Lung (tissue), 12 donors: ENCODE results near the gene MBTPS2. TPM values are rescaled to one million over a fixed set of nuclear protein-coding genes. Genes with fewer than 3 reads are reported as not detected.
A peak's percentile ranks its signal among the peaks of the same experiment; 100 is the strongest.

Experiments used
- ATAC-seq: fragments of 200-7000 bp; cut with Tn5 transposase; one replicate; pipeline ENCODE4 v1.9.1; 2020; ENCODE audit warnings: moderate number of reproducible peaks; ENCODE audit not compliant: insufficient read depth, low FRiP score
- DNase-seq, 3 donors: peaks; one replicate each; pipeline ENCODE4 v3.0.0-alpha.2; 2013 to 2017
- H3K27ac ChIP-seq, 2 donors: one replicate each; pipeline ENCODE4 v1.5.1; 2013; ENCODE audit warnings: mild to moderate bottlenecking in 2 of 2, moderate library complexity in 2 of 2, control low read depth in 1 of 2, inconsistent platforms in 1 of 2, low read depth in 1 of 2, low read length in 1 of 2
- H3K27me3 ChIP-seq, 3 donors: one replicate each; pipeline ENCODE4 v1.5.1; 2013; ENCODE audit warnings: low read length in 2 of 3; ENCODE audit not compliant: control insufficient read depth in 3 of 3, insufficient read depth in 3 of 3
- H3K36me3 ChIP-seq, 4 donors: one replicate each; pipeline ENCODE4 v1.5.1; 2013; ENCODE audit warnings: low read length in 4 of 4, mild to moderate bottlenecking in 1 of 4, moderate library complexity in 1 of 4; ENCODE audit not compliant: control insufficient read depth in 4 of 4, insufficient read depth in 4 of 4
- H3K4me1 ChIP-seq, 5 donors: one replicate each; pipeline ENCODE4 v1.5.1; 2013; ENCODE audit warnings: low read length in 5 of 5, mild to moderate bottlenecking in 2 of 5, moderate library complexity in 1 of 5; ENCODE audit not compliant: control insufficient read depth in 5 of 5, insufficient read depth in 5 of 5
- H3K4me3 ChIP-seq: one replicate; pipeline ENCODE4 v1.5.1; 2013; ENCODE audit warnings: mild to moderate bottlenecking, control low read depth, moderate library complexity
- H3K9ac ChIP-seq, 2 donors: one replicate each; pipeline ENCODE4 v1.5.1; 2013; ENCODE audit warnings: low read length in 2 of 2, control low read depth in 1 of 2; ENCODE audit not compliant: insufficient read depth in 1 of 2
- H3K9me3 ChIP-seq, 4 donors: one replicate each; pipeline ENCODE4 v1.5.1; 2013; ENCODE audit warnings: low read length in 3 of 4, mild to moderate bottlenecking in 1 of 4, moderate library complexity in 1 of 4; ENCODE audit not compliant: control insufficient read depth in 4 of 4, insufficient read depth in 3 of 4
- WGBS, 2 donors: extraction: QIAGEN DNeasy Blood & Tissue Kit; methylation state at CpG; one replicate each; pipeline ENCODE4 v1.1.7; 2013; 5-methylcytosine and 5-hydroxymethylcytosine counted together
- polyA plus RNA-seq, 2 donors: library from polyadenylated mRNA; stranded (reverse); fragments of 200-250 nt; gene quantifications; one replicate each; pipeline ENCODE4 v1.2.1, GENCODE V29; 2013
- total RNA-seq, 2 donors: library from RNA; depleted of rRNA in 1 of 2; stranded (reverse); fragments of >200 nt in 1 of 2; gene quantifications; one replicate each; pipeline ENCODE4 v1.2.1, GENCODE V29; 2014 to 2021
- TF ChIP-seq, protein P1 (sequence below): IDR thresholded peaks from 2 replicates; pipeline ENCODE4 v1.5.1; 2012; ENCODE audit warnings: mild to moderate bottlenecking; ENCODE audit errors: control extremely low read depth, extremely low read depth
- donor health status: control.
- donor health status: control.
- donor health status: Bipolar disorder and iron deficiency.
- donor health status: healthy.
- donor health status: DM: yes; HTN: yes; CAD: no.

The MBTPS2 gene
- total and polyA plus RNA-seq, 4 donors, result 2.0 to 21.7 (median 10.4) TPM

DNA sequence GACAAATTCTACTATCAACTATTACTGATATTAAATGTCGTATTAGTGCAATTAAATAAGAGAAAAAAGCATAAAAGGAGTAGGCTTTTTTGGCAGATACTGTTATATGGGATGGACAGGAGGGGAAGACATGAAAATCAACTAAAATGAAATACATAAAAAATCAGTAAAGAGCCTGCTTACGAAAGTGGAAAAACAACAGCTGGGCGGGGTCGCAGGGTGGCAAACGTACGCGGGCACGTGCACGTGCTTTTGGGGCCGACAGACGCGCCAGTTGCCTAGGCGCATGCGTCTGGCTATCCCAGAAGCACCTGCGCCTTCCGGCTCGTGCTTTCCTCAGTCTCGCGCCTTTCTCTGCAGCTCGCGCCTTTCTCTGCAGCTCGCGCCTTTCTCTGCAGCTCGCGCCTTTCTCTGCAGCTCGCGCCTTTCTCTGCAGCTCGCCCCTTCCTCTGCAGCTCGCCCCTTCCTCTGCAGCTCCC lies 16.6 kb downstream of the MBTPS2 start, which contains the start of gene YY2:
Gene YY2 (plus strand): TSS at position 51 of the 479 bp plus-strand sequence. CDS start 498 bp downstream, outside the sequence.
- no peak for DNase-seq

DNA sequence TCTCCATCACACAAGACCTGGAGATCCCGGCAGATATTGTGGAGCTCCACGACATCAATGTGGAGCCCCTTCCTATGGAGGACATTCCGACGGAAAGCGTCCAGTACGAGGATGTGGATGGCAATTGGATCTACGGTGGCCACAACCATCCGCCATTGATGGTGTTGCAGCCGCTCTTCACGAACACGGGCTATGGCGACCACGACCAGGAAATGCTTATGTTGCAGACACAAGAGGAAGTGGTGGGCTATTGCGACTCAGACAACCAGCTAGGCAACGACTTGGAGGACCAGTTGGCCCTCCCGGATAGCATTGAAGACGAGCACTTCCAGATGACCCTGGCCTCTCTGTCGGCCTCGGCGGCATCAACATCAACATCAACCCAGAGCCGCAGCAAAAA lies 17.1 kb downstream of the MBTPS2 start:
- ATAC-seq, result no peak
- no peak for DNase-seq
- H3K9me3 ChIP-seq, result no peaks in the 10 kb centered on the region
- no peak overlapping the region for H3K4me3 ChIP-seq
- H3K9ac ChIP-seq, result no peak overlapping the region
- no peak overlapping the region for H3K27ac ChIP-seq
- H3K4me1 ChIP-seq, result no peaks in the 10 kb centered on the region
- H3K27me3 ChIP-seq, result peaks cover 0 to 3% (median 3%) of the 10 kb centered on the region in 3 donors
- H3K36me3 ChIP-seq, result peaks cover 0 to 11% (median 3%) of the 10 kb centered on the region in 4 donors
- TF ChIP-seq, protein P1, sequence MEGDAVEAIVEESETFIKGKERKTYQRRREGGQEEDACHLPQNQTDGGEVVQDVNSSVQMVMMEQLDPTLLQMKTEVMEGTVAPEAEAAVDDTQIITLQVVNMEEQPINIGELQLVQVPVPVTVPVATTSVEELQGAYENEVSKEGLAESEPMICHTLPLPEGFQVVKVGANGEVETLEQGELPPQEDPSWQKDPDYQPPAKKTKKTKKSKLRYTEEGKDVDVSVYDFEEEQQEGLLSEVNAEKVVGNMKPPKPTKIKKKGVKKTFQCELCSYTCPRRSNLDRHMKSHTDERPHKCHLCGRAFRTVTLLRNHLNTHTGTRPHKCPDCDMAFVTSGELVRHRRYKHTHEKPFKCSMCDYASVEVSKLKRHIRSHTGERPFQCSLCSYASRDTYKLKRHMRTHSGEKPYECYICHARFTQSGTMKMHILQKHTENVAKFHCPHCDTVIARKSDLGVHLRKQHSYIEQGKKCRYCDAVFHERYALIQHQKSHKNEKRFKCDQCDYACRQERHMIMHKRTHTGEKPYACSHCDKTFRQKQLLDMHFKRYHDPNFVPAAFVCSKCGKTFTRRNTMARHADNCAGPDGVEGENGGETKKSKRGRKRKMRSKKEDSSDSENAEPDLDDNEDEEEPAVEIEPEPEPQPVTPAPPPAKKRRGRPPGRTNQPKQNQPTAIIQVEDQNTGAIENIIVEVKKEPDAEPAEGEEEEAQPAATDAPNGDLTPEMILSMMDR, result no peak
- 88 to 94% methylated on average over 21 of the region's 21 CpGs for WGBS, 2 donors

More for the DNA sequence above, 16.6 kb downstream of the MBTPS2 start, which contains the start of gene YY2:
- H3K9ac ChIP-seq, result no peak within 1 kb of the TSS
- peaks cover 0 to 3% (median 3%) of the 10 kb centered on the region in 3 donors for H3K27me3 ChIP-seq
- no peak within 1 kb of the TSS for H3K4me3 ChIP-seq
- TF ChIP-seq, protein P1, result no peak
- H3K27ac ChIP-seq, result no peak within 1 kb of the TSS
- no peak for ATAC-seq
- H3K9me3 ChIP-seq, result no peaks in the 10 kb centered on the region
- peaks cover 0 to 11% (median 3%) of the 10 kb centered on the region in 4 donors for H3K36me3 ChIP-seq
- H3K4me1 ChIP-seq, result no peaks in the 10 kb centered on the region
- 88 to 99% methylated on average over 24 to 29 of the region's 29 CpGs for WGBS, 2 donors

DNA sequence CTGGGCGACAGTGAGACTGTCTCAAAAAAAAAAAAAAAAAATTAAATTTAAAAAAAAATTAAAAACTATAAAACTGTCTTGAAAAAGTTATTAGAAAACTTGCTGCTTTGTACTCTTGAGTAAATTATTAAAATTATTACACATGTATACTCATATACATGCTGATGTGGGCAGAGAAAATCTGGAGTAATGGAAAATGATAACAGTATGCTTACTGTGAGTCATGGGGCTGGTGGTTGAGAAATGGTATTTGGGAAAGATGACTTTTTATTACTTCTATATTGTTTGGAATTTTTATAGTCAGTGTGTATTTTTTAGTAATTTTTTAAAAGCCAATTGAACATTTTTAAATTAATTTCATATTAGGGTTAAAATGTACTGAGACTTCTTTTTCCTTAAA lies 23.8 kb downstream of the MBTPS2 start:
- 90 to 100% methylated on average over 1 of the region's 1 CpG for WGBS, 2 donors
- H3K27ac ChIP-seq, result no peak overlapping the region
- no peak overlapping the region for H3K9ac ChIP-seq
- DNase-seq (no peak), ATAC-seq (no peak)
- no peak overlapping the region for H3K4me3 ChIP-seq
- peaks cover 0 to 4% (median 3%) of the 10 kb centered on the region in 3 donors for H3K27me3 ChIP-seq
- H3K9me3 ChIP-seq, result no peaks in the 10 kb centered on the region
- H3K4me1 ChIP-seq, result peaks cover 0 to 2% (median 0%) of the 10 kb centered on the region in 5 donors
- H3K36me3 ChIP-seq, result no peaks in the 10 kb centered on the region
- TF ChIP-seq, protein P1, result no peak

DNA sequence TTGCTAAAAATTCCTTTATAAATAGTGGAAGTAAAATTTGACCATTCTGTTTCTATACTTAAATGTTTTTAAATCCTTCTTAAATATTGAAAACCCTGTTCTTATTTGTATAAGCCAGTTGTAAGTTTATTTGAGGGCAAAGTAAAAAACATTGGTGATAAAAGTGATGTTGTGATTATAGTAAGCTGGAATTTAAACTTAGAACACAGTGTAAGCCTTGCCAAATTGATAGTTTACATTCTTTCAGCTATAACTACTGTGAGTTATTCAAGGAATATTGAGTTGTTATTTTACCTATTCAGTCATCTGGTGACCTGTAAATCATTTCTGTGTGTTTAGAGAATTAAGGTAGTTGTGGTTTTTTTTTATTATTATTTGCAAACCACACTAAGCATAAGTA lies 26.0 kb downstream of the MBTPS2 start:
- ATAC-seq, result no peak
- TF ChIP-seq, protein P1, result no peak
- peaks cover 0 to 6% (median 3%) of the 10 kb centered on the region in 3 donors for H3K27me3 ChIP-seq

More for the DNA sequence above, 26.0 kb downstream of the MBTPS2 start:
- H3K9me3 ChIP-seq, result no peaks in the 10 kb centered on the region
- DNase-seq, result peak in 2 of 3 donors; percentile 10 to 17
- no peaks in the 10 kb centered on the region for H3K36me3 ChIP-seq
- H3K27ac ChIP-seq, result no peak overlapping the region
- no peak overlapping the region for H3K9ac ChIP-seq
- peaks cover 0 to 2% (median 0%) of the 10 kb centered on the region in 5 donors for H3K4me1 ChIP-seq
- no peak overlapping the region for H3K4me3 ChIP-seq
